Astrocyte (in vitro differentiated cells and primary cell): ENCODE measurements around the gene TMEM201. TPM values are rescaled to one million over a fixed set of nuclear protein-coding genes. Genes with fewer than 3 reads are reported as not detected.

Experiments used
- DNase-seq: peaks from one replicate; pipeline ENCODE4 v3.0.0-alpha.2; 2010; ENCODE audit warnings: low read depth
- FAIRE-seq: peaks from 2 replicates; lab custom pipeline; 2011; peaks lifted over from hg19 to GRCh38; lab: Jason Lieb, UNC
- H2AFZ ChIP-seq: 2 replicates; pipeline ENCODE4 v1.6.0; 2012; ENCODE audit warnings: low read depth, low read length, inconsistent platforms
- H3K27ac ChIP-seq: 2 replicates; pipeline ENCODE4 v1.5.1; 2011; ENCODE audit warnings: low read depth, low read length, inconsistent platforms
- H3K27me3 ChIP-seq: 2 replicates; pipeline ENCODE4 v1.6.0; 2011; ENCODE audit warnings: low read length, inconsistent platforms; ENCODE audit not compliant: insufficient read depth
- H3K36me3 ChIP-seq: 2 replicates; pipeline ENCODE4 v1.5.1; 2011; ENCODE audit warnings: low read length, inconsistent platforms; ENCODE audit not compliant: insufficient read depth
- H3K4me1 ChIP-seq: 2 replicates; pipeline ENCODE4 v1.5.1; 2011; ENCODE audit warnings: low read length, inconsistent platforms; ENCODE audit not compliant: insufficient read depth
- H3K4me2 ChIP-seq: 2 replicates; pipeline ENCODE4 v1.6.0; 2012; ENCODE audit warnings: low read length, inconsistent platforms
- H3K4me3 ChIP-seq: 2 replicates; pipeline ENCODE4 v1.5.1; 2011; ENCODE audit warnings: low read depth, mild to moderate bottlenecking, low read length, inconsistent platforms; ENCODE audit not compliant: insufficient read depth
- H3K79me2 ChIP-seq: 2 replicates; pipeline ENCODE4 v1.6.0; 2012; ENCODE audit warnings: mild to moderate bottlenecking, low read length, inconsistent platforms; ENCODE audit not compliant: insufficient read depth
- H3K9ac ChIP-seq: 2 replicates; pipeline ENCODE4 v1.6.0; 2012; ENCODE audit warnings: mild to moderate bottlenecking, low read length, inconsistent platforms
- H3K9me3 ChIP-seq: 2 replicates; pipeline ENCODE4 v1.5.1; 2012; ENCODE audit warnings: low read depth, mild to moderate bottlenecking, low read length, inconsistent platforms; ENCODE audit not compliant: insufficient read depth
- H4K20me1 ChIP-seq: 2 replicates; pipeline ENCODE4 v1.6.0; 2012; ENCODE audit warnings: low read length, inconsistent platforms; ENCODE audit not compliant: insufficient read depth
- H3K27ac Mint-ChIP-seq: one replicate; pipeline ENCODE4 v1.8.0; 2021; ENCODE audit warnings: mild to moderate bottlenecking, mixed read lengths; ENCODE audit not compliant: unreplicated experiment
- H3K27me3 Mint-ChIP-seq: one replicate; pipeline ENCODE4 v1.8.0; 2021; ENCODE audit warnings: low read depth, mixed read lengths; ENCODE audit not compliant: unreplicated experiment
- H3K36me3 Mint-ChIP-seq: one replicate; pipeline ENCODE4 v1.8.0; 2021; ENCODE audit warnings: low read depth, mixed read lengths; ENCODE audit not compliant: unreplicated experiment
- H3K4me1 Mint-ChIP-seq: one replicate; pipeline ENCODE4 v1.8.0; 2021; ENCODE audit warnings: low read depth, mixed read lengths; ENCODE audit not compliant: unreplicated experiment
- H3K4me3 Mint-ChIP-seq: one replicate; pipeline ENCODE4 v1.8.0; 2021; ENCODE audit warnings: mild to moderate bottlenecking, moderate library complexity, mixed read lengths; ENCODE audit not compliant: unreplicated experiment
- H3K9me3 Mint-ChIP-seq: one replicate; pipeline ENCODE4 v1.8.0; 2021; ENCODE audit warnings: mild to moderate bottlenecking, mixed read lengths; ENCODE audit not compliant: unreplicated experiment
- EZH2 ChIP-seq: IDR thresholded peaks from 2 replicates; pipeline ENCODE4 v1.6.1; 2012; ENCODE audit warnings: mild to moderate bottlenecking, low read length, inconsistent platforms; ENCODE audit not compliant: insufficient read depth
- total RNA-seq: library from RNA; stranded (reverse); gene quantifications from 2 replicates; pipeline ENCODE4 v1.2.1, GENCODE V29; 2021
- TF ChIP-seq, protein P1 (sequence below): IDR thresholded peaks from 2 replicates; pipeline ENCODE4 v1.5.1; 2011; ENCODE audit warnings: low read depth, mild to moderate bottlenecking, inconsistent platforms, low read length, moderate library complexity; ENCODE audit not compliant: insufficient read depth

The TMEM201 gene
- total RNA-seq, 1 donor from 2014 or later: 10.0 TPM

GRCh38 chr1:9646037-9646436, 57.3 kb downstream of the TMEM201 start:
- no peak overlapping the region for H3K4me2 ChIP-seq
- H3K79me2 ChIP-seq: no peaks in the 10 kb centered on the region
- H4K20me1 ChIP-seq: no peaks in the 10 kb centered on the region
- H3K36me3 Mint-ChIP-seq: no peaks in the 10 kb centered on the region
- no peaks in the 10 kb centered on the region for H3K4me1 ChIP-seq
- H3K9me3 Mint-ChIP-seq: no peaks in the 10 kb centered on the region
- DNase-seq (no peak), FAIRE-seq (no peak)
- H3K36me3 ChIP-seq: no peaks in the 10 kb centered on the region
- peaks cover 26% of the 10 kb centered on the region for H3K27me3 Mint-ChIP-seq
- H3K4me1 Mint-ChIP-seq: no peaks in the 10 kb centered on the region
- no peak overlapping the region for H3K4me3 Mint-ChIP-seq
- no peaks in the 10 kb centered on the region for H3K9me3 ChIP-seq
- no peak overlapping the region for H3K9ac ChIP-seq
- peaks cover 6% of the 10 kb centered on the region for H3K27me3 ChIP-seq
- no peak overlapping the region for H3K27ac ChIP-seq
- H2AFZ ChIP-seq: no peak overlapping the region
- no peak overlapping the region for H3K4me3 ChIP-seq
- H3K27ac Mint-ChIP-seq: no peak overlapping the region
- no peak for TF ChIP-seq EZH2
- TF ChIP-seq, protein P1, sequence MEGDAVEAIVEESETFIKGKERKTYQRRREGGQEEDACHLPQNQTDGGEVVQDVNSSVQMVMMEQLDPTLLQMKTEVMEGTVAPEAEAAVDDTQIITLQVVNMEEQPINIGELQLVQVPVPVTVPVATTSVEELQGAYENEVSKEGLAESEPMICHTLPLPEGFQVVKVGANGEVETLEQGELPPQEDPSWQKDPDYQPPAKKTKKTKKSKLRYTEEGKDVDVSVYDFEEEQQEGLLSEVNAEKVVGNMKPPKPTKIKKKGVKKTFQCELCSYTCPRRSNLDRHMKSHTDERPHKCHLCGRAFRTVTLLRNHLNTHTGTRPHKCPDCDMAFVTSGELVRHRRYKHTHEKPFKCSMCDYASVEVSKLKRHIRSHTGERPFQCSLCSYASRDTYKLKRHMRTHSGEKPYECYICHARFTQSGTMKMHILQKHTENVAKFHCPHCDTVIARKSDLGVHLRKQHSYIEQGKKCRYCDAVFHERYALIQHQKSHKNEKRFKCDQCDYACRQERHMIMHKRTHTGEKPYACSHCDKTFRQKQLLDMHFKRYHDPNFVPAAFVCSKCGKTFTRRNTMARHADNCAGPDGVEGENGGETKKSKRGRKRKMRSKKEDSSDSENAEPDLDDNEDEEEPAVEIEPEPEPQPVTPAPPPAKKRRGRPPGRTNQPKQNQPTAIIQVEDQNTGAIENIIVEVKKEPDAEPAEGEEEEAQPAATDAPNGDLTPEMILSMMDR: no peak

GRCh38 chr1:9648171-9648570, 59.5 kb downstream of the TMEM201 start:
- no peaks in the 10 kb centered on the region for H3K9me3 Mint-ChIP-seq
- no peak for FAIRE-seq
- Histone ChIP-seq H4K20me1 (peaks cover 3% of the 10 kb centered on the region), H2AFZ (no peak overlapping the region), H3K9ac (no peak overlapping the region), H3K27ac (no peak overlapping the region), H3K27me3 (peaks cover 15% of the 10 kb centered on the region), H3K79me2 (no peaks in the 10 kb centered on the region), H3K4me2 (no peak overlapping the region), H3K9me3 (no peaks in the 10 kb centered on the region), H3K4me1 (peaks cover 2% of the 10 kb centered on the region), H3K36me3 (no peaks in the 10 kb centered on the region), H3K4me3 (no peak overlapping the region)
- H3K27me3 Mint-ChIP-seq: peaks cover 32% of the 10 kb centered on the region
- H3K36me3 Mint-ChIP-seq: no peaks in the 10 kb centered on the region
- no peak overlapping the region for H3K27ac Mint-ChIP-seq
- no peak for DNase-seq
- TF ChIP-seq, protein P1: no peak
- TF ChIP-seq EZH2: no peak
- no peaks in the 10 kb centered on the region for H3K4me1 Mint-ChIP-seq
- H3K4me3 Mint-ChIP-seq: no peak overlapping the region

DNA sequence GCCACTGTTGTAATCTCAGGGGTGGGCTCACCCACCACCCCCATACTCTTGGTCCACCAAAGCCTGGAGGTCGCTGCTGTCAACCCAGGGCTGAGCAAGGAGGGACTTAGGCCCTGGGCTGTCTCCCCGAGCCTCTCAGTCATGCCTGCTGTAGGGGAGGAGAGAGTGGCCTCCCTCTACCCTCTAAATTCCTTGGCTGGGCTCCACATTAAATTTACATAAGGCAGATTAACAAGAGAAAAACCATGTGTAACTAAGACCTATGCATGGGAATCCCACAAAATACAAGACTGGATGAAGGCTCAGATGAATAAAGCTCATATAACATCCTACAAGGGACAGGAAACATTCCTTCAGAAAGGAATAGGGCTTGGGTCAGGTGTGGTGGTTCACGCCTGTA, 61.1 kb downstream of the TMEM201 start:
- Mint-ChIP-seq H3K4me3 (peak overlapping the region; percentile 20), H3K4me1 (no peaks in the 10 kb centered on the region), H3K36me3 (no peaks in the 10 kb centered on the region), H3K9me3 (no peaks in the 10 kb centered on the region), H3K27me3 (peaks cover 45% of the 10 kb centered on the region), H3K27ac (no peak overlapping the region)
- FAIRE-seq (no peak), DNase-seq (no peak)
- no peaks in the 10 kb centered on the region for H3K36me3 ChIP-seq
- peaks cover 3% of the 10 kb centered on the region for H4K20me1 ChIP-seq
- no peak overlapping the region for H3K4me3 ChIP-seq
- no peak overlapping the region for H2AFZ ChIP-seq
- H3K79me2 ChIP-seq: no peaks in the 10 kb centered on the region
- TF ChIP-seq, protein P1: no peak
- TF ChIP-seq EZH2: no peak
- H3K4me1 ChIP-seq: peaks cover 2% of the 10 kb centered on the region
- no peak overlapping the region for H3K27ac ChIP-seq
- H3K4me2 ChIP-seq: no peak overlapping the region
- no peak overlapping the region for H3K9ac ChIP-seq
- no peaks in the 10 kb centered on the region for H3K9me3 ChIP-seq
- peaks cover 18% of the 10 kb centered on the region for H3K27me3 ChIP-seq
